GM21360 (cell line): ENCODE data around the gene ZFHX3.
A peak's percentile ranks its signal among the peaks of the same experiment; 100 is the strongest.

Experiments
- ATAC-seq: cut with Tn5 transposase; IDR thresholded peaks from one replicate; pipeline ENCODE4 v1.9.1; 2021; ENCODE audit warnings: mild to moderate bottlenecking, moderate library complexity; ENCODE audit not compliant: unreplicated experiment

Gene ZFHX3

GRCh38 chr16:73069581-73070262, 21.8 kb upstream of the ZFHX3 start:
- ATAC-seq = no peak

- ATAC-seq = no peak
These were observed 20.8 kb upstream of the ZFHX3 start for GRCh38 chr16:73068541-73069401.

GRCh38 chr16:73067671-73068540, 20.0 kb upstream of the ZFHX3 start:
- no peak for ATAC-seq

- no peak for ATAC-seq
These were observed 19.2 kb upstream of the ZFHX3 start for GRCh38 chr16:73066927-73067670.

GRCh38 chr16:73066331-73066926, 18.5 kb upstream of the ZFHX3 start:
- no peak for ATAC-seq

- ATAC-seq = no peak
These were observed 17.9 kb upstream of the ZFHX3 start for GRCh38 chr16:73065632-73066330.

GRCh38 chr16:73064994-73065545, 17.1 kb upstream of the ZFHX3 start:
- no peak for ATAC-seq

- no peak for ATAC-seq
These were observed 16.5 kb upstream of the ZFHX3 start for GRCh38 chr16:73064212-73064993.

- no peak for ATAC-seq
These were observed 15.9 kb upstream of the ZFHX3 start for GRCh38 chr16:73063854-73064211.

GRCh38 chr16:73062743-73063733, 15.1 kb upstream of the ZFHX3 start:
- ATAC-seq = no peak

GRCh38 chr16:73062001-73062616, 14.2 kb upstream of the ZFHX3 start:
- ATAC-seq = no peak

- no peak for ATAC-seq
These were observed 13.1 kb upstream of the ZFHX3 start for GRCh38 chr16:73060892-73061490.

- ATAC-seq = no peak
These were observed 12.1 kb upstream of the ZFHX3 start for GRCh38 chr16:73059779-73060615.

- peak; percentile 31 for ATAC-seq
These were observed 10.9 kb upstream of the ZFHX3 start for GRCh38 chr16:73058616-73059409.

GRCh38 chr16:73058221-73058615, 10.3 kb upstream of the ZFHX3 start:
- peak; percentile 60 for ATAC-seq
